HG03175 (cell line): Measurements from ENCODE around the gene STAG2.
"Not testable (repeated sequence)": the region's sequence is repeated elsewhere in the genome, so short reads cannot be mapped to it uniquely, and the experiment has no call there.

Experiments used
- ATAC-seq: cut with Tn5 transposase; IDR thresholded peaks from one replicate; pipeline ENCODE4 v1.9.1; 2021; ENCODE audit warnings: mild to moderate bottlenecking, moderate library complexity; ENCODE audit not compliant: unreplicated experiment

Gene STAG2

GRCh38 chrX:123961268-123962005, at the start of gene STAG2:
Gene STAG2 (plus strand): TSS chrX:123961706. CDS start chrX:124022628, 60,922 bp downstream.
- no peak for ATAC-seq

GRCh38 chrX:123917069-123917468, 44.4 kb upstream of the STAG2 start:
- ATAC-seq, result no peak

GRCh38 chrX:123918106-123918721, 43.3 kb upstream of the STAG2 start:
- no peak for ATAC-seq

- no peak for ATAC-seq
Observed at GRCh38 chrX:123920105-123920785, 41.3 kb upstream of the STAG2 start.

GRCh38 chrX:123923211-123923610, 38.3 kb upstream of the STAG2 start:
- ATAC-seq, result no peak

GRCh38 chrX:123924186-123924585, 37.3 kb upstream of the STAG2 start:
- no peak for ATAC-seq

- no peak for ATAC-seq
Observed at GRCh38 chrX:123927845-123928244, 33.7 kb upstream of the STAG2 start.

GRCh38 chrX:123932055-123932454, 29.5 kb upstream of the STAG2 start:
- not testable (repeated sequence) for ATAC-seq

GRCh38 chrX:123943074-123943473, 18.4 kb upstream of the STAG2 start:
- ATAC-seq, result no peak

- ATAC-seq, result no peak
Observed at GRCh38 chrX:123943488-123943887, 18.0 kb upstream of the STAG2 start.

- ATAC-seq, result no peak
Observed at GRCh38 chrX:123949846-123950245, 11.7 kb upstream of the STAG2 start.

GRCh38 chrX:123959281-123960063, 2.0 kb upstream of the STAG2 start:
- peak; percentile 1 for ATAC-seq

GRCh38 chrX:123960956-123961267, 594 bp upstream of the STAG2 start:
- no peak for ATAC-seq

GRCh38 chrX:123962006-123962467, 531 bp downstream of the STAG2 start:
- no peak for ATAC-seq

GRCh38 chrX:123962794-123963373, 1.4 kb downstream of the STAG2 start:
- peak; percentile 53 for ATAC-seq

- no peak for ATAC-seq
Observed at GRCh38 chrX:123964156-123964834, 2.8 kb downstream of the STAG2 start.

- ATAC-seq, result no peak
Observed at GRCh38 chrX:123965712-123966111, 4.2 kb downstream of the STAG2 start.

GRCh38 chrX:123967497-123967896, 6.0 kb downstream of the STAG2 start:
- ATAC-seq, result no peak

GRCh38 chrX:123968383-123969050, 7.0 kb downstream of the STAG2 start:
- no peak for ATAC-seq

GRCh38 chrX:123971982-123972381, 10.5 kb downstream of the STAG2 start:
- no peak for ATAC-seq
